SU-DHL-6 (cell line): ENCODE measurements around the gene SLC4A7.

Experiments used
- H2AFZ ChIP-seq: fragments of 200-600 bp; sonication (generic); 2 replicates; pipeline ENCODE4 v1.6.1; 2014; ENCODE audit warnings: low read depth, mild to moderate bottlenecking, moderate library complexity, mixed read lengths, antibody characterized with exemption, low read length; ENCODE audit not compliant: severe bottlenecking
- H3F3A ChIP-seq: fragments of 200-600 bp; shearing (Covaris generic); 2 replicates; pipeline ENCODE4 v1.6.0; 2016; ENCODE audit warnings: antibody characterized with exemption, mild to moderate bottlenecking; ENCODE audit not compliant: insufficient read depth
- H3K27ac ChIP-seq: fragments of 200-600 bp; sonication (generic); 2 replicates; pipeline ENCODE4 v1.5.1; 2016; ENCODE audit warnings: low read depth, mild to moderate bottlenecking, low read length, moderate library complexity, mixed read lengths
- H3K27me3 ChIP-seq: fragments of 200-600 bp; sonication (generic), shearing (Covaris generic); 2 replicates; pipeline ENCODE4 v1.6.0; 2014; ENCODE audit warnings: mild to moderate bottlenecking, low read length
- H3K36me3 ChIP-seq: fragments of 200-600 bp; sonication (generic); 2 replicates; pipeline ENCODE4 v1.6.1; 2014; ENCODE audit warnings: mild to moderate bottlenecking, low read length, mixed read lengths
- H3K4me2 ChIP-seq: fragments of 300-600, 200-600 bp; shearing (Covaris generic), sonication (generic); 2 replicates; pipeline ENCODE4 v1.6.0; 2014; ENCODE audit warnings: low read length, low read depth, mild to moderate bottlenecking; ENCODE audit not compliant: poor library complexity, severe bottlenecking
- H3K4me3 ChIP-seq: fragments of 200-600 bp; sonication (generic); 2 replicates; pipeline ENCODE4 v1.5.1; 2014; ENCODE audit warnings: antibody characterized with exemption, low read length, mild to moderate bottlenecking, mixed read lengths; ENCODE audit not compliant: insufficient read depth, poor library complexity, severe bottlenecking
- H3K79me2 ChIP-seq: fragments of 200-600 bp; sonication (generic); 2 replicates; pipeline ENCODE4 v1.6.1; 2014; ENCODE audit warnings: mild to moderate bottlenecking, low read length, moderate library complexity; ENCODE audit not compliant: insufficient read depth
- H3K9ac ChIP-seq: fragments of 200-600 bp; sonication (generic); 2 replicates; pipeline ENCODE4 v1.7.0; 2014; ENCODE audit warnings: mild to moderate bottlenecking, low read length
- H3K9me2 ChIP-seq: fragments of 200-600 bp; sonication (generic); replicated peaks from 2 replicates; pipeline ENCODE4 v1.6.1; 2014; ENCODE audit warnings: low read length; ENCODE audit not compliant: insufficient read depth
- H3K9me3 ChIP-seq: fragments of 200-600 bp; sonication (generic); 2 replicates; pipeline ENCODE4 v1.6.1; 2014; ENCODE audit warnings: low read length, mixed read lengths; ENCODE audit not compliant: insufficient read depth
- H4K20me1 ChIP-seq: fragments of 200-600 bp; sonication (generic); 2 replicates; pipeline ENCODE4 v1.6.1; 2014; ENCODE audit warnings: low read depth, mild to moderate bottlenecking, antibody characterized with exemption, low read length, moderate library complexity, mixed read lengths
- CTCF ChIP-seq: fragments of 200-600 bp; sonication (generic); IDR thresholded peaks from one replicate; pipeline ENCODE4 v1.5.1; 2017; ENCODE audit warnings: antibody characterized with exemption, mild to moderate bottlenecking, low read length, moderate library complexity; ENCODE audit not compliant: insufficient read depth, poor library complexity, severe bottlenecking
- EZH2phosphoT487 ChIP-seq: fragments of 200-600 bp; sonication (generic), shearing (Covaris generic); conservative IDR thresholded peaks from 2 replicates; pipeline ENCODE4 v1.6.1; 2018; ENCODE audit warnings: mild to moderate bottlenecking, antibody characterized with exemption, low read length, moderate library complexity, mixed read lengths

The SLC4A7 gene

GRCh38 chr3:27454461-27454860 is 29.7 kb downstream of the SLC4A7 start:
- TF ChIP-seq EZH2phosphoT487 (no peak), CTCF (no peak)
- Histone ChIP-seq H3K27ac (no peak overlapping the region), H3K9ac (no peak overlapping the region), H3K36me3 (peaks cover 14% of the 10 kb centered on the region; the same call in 1 of the 2 replicates), H3K4me3 (no peak overlapping the region), H4K20me1 (peaks cover 15% of the 10 kb centered on the region; the same call in 1 of the 2 replicates), H3K9me2 (no peaks in the 10 kb centered on the region), H2AFZ (no peak overlapping the region), H3K4me2 (no peak overlapping the region), H3K9me3 (no peaks in the 10 kb centered on the region), H3K27me3 (no peaks in the 10 kb centered on the region), H3K79me2 (peaks cover 81% of the 10 kb centered on the region), H3F3A (peaks cover 7% of the 10 kb centered on the region; the same call in 1 of the 2 replicates)

DNA sequence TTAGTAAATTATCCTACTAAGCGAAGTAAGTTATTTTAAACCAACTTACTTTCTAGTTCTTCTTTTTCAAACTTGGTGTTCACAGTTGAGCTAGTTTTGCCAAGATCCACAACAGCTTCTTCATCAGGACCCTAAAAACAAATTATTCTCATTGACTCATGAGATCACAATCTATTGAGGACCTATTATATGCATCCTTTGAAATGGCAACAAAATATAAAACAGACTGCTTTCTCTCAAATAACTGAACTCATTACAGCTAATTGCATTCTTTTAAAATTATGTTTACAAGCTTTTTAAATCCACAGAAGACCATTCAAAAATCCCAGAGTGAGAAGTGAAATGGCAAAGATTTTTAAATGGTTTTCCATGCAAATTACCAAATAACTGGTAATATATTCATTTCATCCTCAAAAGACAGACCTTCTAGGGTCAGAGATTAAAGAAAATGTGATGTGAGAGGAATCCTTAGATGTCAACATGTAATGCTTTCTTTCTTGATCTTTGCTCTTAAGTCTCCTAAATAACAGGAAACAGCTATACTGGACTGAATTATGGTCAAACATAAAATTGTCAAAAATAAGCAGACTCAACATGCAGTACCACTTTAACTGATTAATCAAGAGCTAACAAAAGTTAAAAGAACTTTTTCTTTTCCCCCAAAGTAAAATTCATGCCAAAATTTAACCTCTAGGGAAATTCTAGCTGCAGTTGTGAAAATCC is 31.7 kb downstream of the SLC4A7 start:
- TF ChIP-seq EZH2phosphoT487 (no peak), CTCF (no peak)
- no peaks in the 10 kb centered on the region for H3K9me3 ChIP-seq
- H3K27ac ChIP-seq: no peak overlapping the region
- no peak overlapping the region for H3K4me3 ChIP-seq
- peaks cover 18% of the 10 kb centered on the region; the same call in 1 of the 2 replicates for H3K36me3 ChIP-seq
- H3K27me3 ChIP-seq: no peaks in the 10 kb centered on the region
- no peaks in the 10 kb centered on the region for H3K9me2 ChIP-seq
- peaks cover 14% of the 10 kb centered on the region; the same call in 1 of the 2 replicates for H4K20me1 ChIP-seq
- H3K4me2 ChIP-seq: no peak overlapping the region
- no peak overlapping the region for H2AFZ ChIP-seq
- no peak overlapping the region for H3K9ac ChIP-seq
- H3F3A ChIP-seq: peaks cover 7% of the 10 kb centered on the region; the same call in 1 of the 2 replicates
- peaks cover 66% of the 10 kb centered on the region for H3K79me2 ChIP-seq

DNA sequence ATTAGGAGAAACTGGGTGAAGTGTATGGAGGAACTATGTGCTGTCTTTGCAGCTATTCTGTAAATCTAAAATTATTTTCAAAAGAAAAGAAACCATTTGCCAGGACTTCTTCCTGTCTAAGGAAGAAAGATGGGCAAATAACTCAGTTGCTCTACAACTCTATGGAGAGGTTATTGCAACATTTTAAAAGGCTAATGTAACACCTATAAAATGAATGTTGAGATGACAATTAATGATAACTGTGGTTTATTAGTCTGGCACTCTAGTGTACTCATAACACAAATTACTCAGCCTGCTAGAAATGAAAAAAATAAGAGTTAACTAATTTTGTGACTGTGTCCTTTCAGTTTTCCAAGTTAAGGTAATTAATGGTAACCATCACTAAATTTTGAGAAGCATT is 32.3 kb downstream of the SLC4A7 start:
- H3K9ac ChIP-seq: no peak overlapping the region
- peaks cover 15% of the 10 kb centered on the region; the same call in 1 of the 2 replicates for H3K36me3 ChIP-seq
- no peak overlapping the region for H3K27ac ChIP-seq
- H2AFZ ChIP-seq: no peak overlapping the region
- H4K20me1 ChIP-seq: 0 out of 2 replicates have a peak, but pooled peaks cover 9% of the 10 kb centered on the region
- TF ChIP-seq EZH2phosphoT487: no peak
- TF ChIP-seq CTCF: no peak
- H3K9me3 ChIP-seq: no peaks in the 10 kb centered on the region
- H3K4me3 ChIP-seq: no peak overlapping the region
- no peak overlapping the region for H3K4me2 ChIP-seq
- no peaks in the 10 kb centered on the region for H3K9me2 ChIP-seq
- no peaks in the 10 kb centered on the region for H3K27me3 ChIP-seq
- H3F3A ChIP-seq: peaks cover 7% of the 10 kb centered on the region; the same call in 1 of the 2 replicates
- H3K79me2 ChIP-seq: peaks cover 60% of the 10 kb centered on the region
